HUES48 (cell line): ENCODE measurements around the gene SRXN1.

Experiments used
- H3K27ac ChIP-seq: one replicate; pipeline ENCODE4 v1.7.0; 2013; ENCODE audit warnings: low read depth, low read length, inconsistent platforms
- H3K27me3 ChIP-seq: 2 replicates; pipeline ENCODE4 v1.6.1; 2013; ENCODE audit warnings: mild to moderate bottlenecking, low read length; ENCODE audit not compliant: control insufficient read depth, insufficient read depth
- H3K36me3 ChIP-seq: 2 replicates; pipeline ENCODE4 v1.6.1; 2013; ENCODE audit warnings: low read length; ENCODE audit not compliant: control insufficient read depth, insufficient read depth
- H3K4me1 ChIP-seq: 2 replicates; pipeline ENCODE4 v1.6.1; 2013; ENCODE audit warnings: mild to moderate bottlenecking, low read length; ENCODE audit not compliant: control insufficient read depth, insufficient read depth
- H3K4me3 ChIP-seq: 2 replicates; pipeline ENCODE4 v1.5.1; 2013; ENCODE audit warnings: mild to moderate bottlenecking, low read depth, low read length
- H3K9ac ChIP-seq: 2 replicates; pipeline ENCODE4 v1.6.1; 2013; ENCODE audit warnings: mild to moderate bottlenecking, low read depth, low read length, moderate library complexity
- H3K9me3 ChIP-seq: 2 replicates; pipeline ENCODE4 v1.6.1; 2013; ENCODE audit warnings: low read length; ENCODE audit not compliant: control insufficient read depth, insufficient read depth

SRXN1 gene

DNA sequence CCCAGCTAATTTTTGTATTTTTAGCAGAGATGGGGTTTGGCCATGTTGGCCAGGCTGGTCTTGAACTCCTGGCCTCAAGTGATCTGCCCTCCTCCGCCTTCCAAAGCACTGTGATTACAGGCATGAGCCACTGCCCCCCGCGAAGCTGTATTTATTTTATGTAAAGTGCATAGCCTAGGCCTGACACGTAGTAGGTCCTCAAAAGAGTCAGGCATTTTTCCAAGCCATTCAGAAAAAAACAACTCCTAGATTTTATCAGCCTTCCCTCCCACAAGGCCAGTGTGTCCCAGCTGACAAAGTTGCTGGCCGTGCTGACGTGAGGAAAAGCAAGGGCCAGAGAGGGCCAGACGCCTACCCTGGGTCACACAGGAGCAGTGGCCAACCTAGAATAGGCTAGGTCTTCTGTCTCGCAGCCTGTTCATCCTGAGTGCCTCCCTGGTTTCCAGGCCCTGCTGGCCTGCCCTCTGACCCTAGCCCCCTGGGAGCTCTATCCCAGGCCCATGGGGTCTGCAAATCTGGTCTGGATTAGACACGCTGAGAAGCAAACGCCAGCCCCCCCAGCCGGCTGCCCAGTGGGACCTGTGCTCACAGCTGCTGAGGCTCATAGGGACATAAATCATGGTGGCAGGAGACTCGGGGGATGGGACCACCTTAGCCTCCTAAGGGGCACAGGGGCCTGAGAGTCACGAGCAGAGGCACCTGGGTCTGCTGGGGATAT is 54.7 kb downstream of the SRXN1 start:
- no peaks in the 10 kb centered on the region for H3K9me3 ChIP-seq
- no peaks in the 10 kb centered on the region for H3K4me1 ChIP-seq

DNA sequence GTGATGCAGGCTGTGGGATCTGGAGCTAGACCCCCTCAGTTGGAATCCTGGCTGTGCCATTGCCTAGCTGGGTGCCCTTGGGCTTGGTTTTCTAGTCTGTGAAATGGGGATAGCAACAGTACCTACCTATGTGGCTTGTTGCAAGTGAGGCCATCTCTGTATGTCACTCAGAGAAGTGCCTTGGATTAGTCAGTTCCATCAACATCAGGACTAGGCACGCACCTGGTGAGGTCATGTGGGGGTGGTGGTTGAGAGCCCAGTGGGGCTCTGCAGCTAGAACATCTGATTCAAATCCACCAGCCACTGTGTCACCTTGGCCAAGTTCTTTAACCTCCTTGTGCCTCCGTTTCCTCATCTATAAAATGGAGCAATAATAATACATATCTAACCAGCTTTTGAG is 55.4 kb downstream of the SRXN1 start:
- H3K27me3 ChIP-seq: no peaks in the 10 kb centered on the region
- no peaks in the 10 kb centered on the region for H3K9me3 ChIP-seq
- no peak overlapping the region for H3K9ac ChIP-seq
- no peak overlapping the region for H3K27ac ChIP-seq
- H3K4me1 ChIP-seq: no peaks in the 10 kb centered on the region
- H3K4me3 ChIP-seq: no peak overlapping the region
- no peaks in the 10 kb centered on the region for H3K36me3 ChIP-seq

More for the DNA sequence above, 54.7 kb downstream of the SRXN1 start:
- no peak overlapping the region for H3K4me3 ChIP-seq
- no peaks in the 10 kb centered on the region for H3K27me3 ChIP-seq
- H3K27ac ChIP-seq: no peak overlapping the region
- no peak overlapping the region for H3K9ac ChIP-seq
- no peaks in the 10 kb centered on the region for H3K36me3 ChIP-seq
